Renal pelvis (tissue), 4 donors: ENCODE measurements around the gene PLEKHH3. TPM values are rescaled to one million over a fixed set of nuclear protein-coding genes. Genes with fewer than 3 reads are reported as not detected.

Source experiments
- DNase-seq: peaks from one replicate; pipeline ENCODE4 v3.0.0-alpha.2; 2013
- polyA plus RNA-seq, 3 donors: library from polyadenylated mRNA; unstranded; fragments of 120-200 nt; gene quantifications; one replicate each; pipeline ENCODE4 v1.2.1, GENCODE V29; 2013; ENCODE audit not compliant: insufficient read length in 3 of 3

Gene PLEKHH3
- polyA plus RNA-seq, 3 donors, result 17.5 to 20.2 (median 19.9) TPM

DNA sequence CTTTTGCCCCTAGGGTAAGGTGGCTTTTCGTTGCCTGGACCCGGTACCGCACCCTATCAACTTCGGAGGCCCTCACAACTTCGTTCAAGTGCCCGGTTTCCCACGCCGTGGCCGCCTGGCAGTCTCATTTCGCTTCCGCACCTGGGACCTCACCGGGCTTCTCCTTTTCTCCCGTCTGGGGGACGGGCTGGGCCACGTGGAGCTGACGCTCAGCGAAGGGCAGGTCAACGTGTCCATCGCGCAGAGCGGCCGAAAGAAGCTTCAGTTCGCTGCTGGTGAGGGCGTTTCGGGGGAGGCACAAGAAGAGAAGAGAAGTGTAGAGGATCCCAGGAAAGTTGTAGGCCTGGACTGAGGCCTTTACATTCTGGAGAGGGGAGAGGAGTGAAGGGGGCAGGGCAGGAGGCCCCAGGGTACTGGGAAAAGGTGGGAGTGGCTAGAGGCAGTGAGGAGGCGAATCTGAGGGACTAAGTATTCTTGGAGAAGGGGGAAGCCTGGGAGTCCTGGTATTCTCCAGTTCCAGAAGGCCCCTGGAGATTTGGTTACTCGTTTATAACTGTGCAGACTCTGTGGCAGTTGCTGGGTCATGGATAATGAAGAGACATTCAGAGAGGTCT is 11.0 kb upstream of the PLEKHH3 start:
- no peak for DNase-seq

DNA sequence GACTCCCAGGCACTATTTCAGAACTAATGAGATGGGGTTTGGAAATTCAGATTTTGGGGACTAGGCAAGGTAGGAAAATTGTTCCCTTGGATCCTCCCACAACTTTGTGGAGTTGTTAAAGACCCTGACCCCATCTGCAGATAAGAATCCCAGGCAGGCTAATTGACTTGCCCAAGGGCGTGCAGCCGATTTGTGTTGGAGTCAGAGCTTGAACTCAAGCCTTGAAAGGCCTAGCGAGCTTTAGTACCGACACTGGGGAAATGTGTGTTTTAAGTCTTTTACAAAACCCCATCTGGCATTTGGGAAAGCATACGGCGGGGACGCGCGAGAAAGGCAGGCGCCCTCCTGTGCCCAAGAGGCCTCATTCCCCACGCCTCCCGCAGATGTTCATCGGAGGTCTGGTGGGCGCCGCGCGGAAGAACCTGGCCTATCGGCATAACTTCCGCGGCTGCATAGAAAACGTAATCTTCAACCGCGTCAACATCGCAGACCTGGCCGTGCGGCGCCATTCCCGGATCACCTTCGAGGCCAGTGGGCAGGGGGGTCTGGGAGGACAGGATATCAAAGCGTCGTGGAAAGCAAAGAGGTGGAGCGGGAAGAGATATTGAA is 9.8 kb upstream of the PLEKHH3 start:
- DNase-seq, result no peak

DNA sequence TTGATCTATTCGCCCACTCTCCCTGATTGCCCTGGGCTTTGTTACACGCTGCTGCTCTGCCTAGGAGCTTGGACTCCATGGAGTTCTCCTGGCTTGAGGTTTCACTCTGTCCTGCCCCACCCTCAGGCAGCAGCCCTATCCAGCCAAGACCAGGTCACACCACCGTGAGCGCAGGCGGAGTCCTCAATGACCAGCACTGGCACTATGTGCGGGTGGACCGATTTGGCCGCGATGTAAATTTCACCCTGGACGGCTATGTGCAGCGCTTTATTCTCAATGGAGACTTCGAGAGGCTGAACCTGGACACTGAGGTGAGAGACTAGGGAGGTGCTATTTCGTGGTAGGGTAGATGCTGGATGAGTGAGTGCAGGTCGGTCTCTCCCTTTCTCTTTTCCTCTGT is 9.0 kb upstream of the PLEKHH3 start:
- DNase-seq, result no peak

DNA sequence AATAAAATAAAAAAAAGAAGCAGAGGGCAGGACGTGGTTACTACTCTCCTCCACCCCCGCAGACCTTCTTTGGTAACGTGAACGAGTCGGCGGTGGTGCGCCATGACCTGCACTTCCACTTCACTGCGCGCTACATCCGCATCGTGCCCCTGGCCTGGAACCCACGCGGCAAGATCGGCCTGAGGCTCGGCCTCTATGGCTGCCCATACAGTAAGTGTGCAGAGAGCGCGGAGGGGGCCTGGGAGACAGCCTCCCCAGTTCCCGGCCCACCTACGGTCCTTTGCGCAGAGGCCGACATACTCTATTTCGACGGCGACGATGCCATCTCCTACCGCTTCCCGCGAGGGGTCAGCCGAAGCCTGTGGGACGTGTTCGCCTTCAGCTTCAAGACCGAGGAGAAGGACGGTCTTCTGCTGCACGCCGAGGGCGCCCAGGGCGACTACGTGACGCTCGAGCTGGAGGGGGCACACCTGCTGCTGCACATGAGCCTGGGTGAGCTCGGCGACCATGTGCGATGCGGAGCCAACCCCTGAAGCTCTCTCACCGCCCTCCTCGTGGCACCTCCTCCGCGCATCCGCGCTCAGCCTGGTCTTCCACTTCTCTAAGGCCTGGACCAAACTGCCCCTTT is 8.2 kb upstream of the PLEKHH3 start:
- no peak for DNase-seq

DNA sequence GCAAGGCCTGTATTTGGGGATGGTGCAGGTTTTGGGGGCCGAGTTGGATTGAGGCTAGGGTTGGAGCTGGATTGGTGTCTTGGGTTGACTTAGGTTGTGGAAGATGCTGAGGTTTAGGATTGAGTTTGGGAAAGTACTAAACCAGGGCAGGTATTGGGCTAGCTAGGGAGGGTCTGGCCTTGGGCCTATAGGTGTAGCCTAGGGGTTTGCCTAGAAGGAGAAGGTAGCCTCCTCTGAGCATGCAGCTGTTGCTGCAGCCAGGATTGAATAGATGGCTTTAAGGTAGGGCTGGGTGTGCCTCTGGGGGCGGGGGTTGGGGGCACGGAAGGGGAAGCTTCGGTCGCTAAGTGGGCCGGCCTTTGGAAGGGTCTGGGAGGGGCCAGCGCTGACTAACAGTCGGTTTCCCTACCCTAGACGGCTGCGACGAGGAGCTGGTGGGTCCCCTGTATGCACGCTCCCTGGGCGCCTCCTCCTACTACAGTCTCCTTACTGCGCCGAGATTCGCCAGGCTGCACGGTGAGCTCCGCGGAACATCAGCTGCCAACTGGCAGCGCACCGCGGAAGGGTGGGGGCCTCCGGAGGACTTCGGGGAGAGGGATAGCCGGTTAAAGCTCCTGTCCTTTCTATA is 6.7 kb upstream of the PLEKHH3 start:
- no peak for DNase-seq

DNA sequence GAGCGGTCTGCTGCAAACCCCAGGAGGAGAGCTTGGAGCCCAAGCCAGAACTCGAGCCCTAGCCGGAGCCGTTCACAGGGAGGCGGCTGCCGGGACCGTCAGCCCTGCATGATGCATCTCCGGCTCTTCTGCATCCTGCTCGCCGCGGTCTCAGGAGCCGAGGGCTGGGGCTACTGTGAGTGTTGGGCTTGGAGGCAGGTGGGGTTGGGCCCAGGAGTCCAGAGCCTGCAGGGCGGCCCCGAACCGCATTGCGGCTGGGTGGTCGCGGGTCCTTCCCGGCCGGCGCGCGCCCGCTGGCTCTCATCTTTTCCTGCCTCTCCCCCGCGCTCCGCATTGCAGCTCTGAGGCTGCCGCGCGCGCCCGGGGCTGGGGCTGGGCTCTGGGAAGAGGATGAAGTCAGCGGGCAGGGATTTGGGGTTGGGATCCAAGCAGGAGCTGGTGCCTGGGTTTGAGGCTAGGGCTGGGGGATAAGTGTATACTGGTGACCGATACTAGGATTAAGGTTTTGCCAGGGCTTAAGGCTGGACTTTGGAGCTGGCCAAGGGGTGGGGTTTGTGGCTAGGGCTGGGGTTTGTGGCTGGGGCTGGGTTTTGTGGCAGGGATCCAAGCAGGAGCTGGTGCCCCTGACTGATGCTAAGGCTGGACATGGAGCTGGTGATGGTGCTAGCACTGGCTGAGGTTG is 6.1 kb upstream of the PLEKHH3 start:
- DNase-seq, result no peak

DNA sequence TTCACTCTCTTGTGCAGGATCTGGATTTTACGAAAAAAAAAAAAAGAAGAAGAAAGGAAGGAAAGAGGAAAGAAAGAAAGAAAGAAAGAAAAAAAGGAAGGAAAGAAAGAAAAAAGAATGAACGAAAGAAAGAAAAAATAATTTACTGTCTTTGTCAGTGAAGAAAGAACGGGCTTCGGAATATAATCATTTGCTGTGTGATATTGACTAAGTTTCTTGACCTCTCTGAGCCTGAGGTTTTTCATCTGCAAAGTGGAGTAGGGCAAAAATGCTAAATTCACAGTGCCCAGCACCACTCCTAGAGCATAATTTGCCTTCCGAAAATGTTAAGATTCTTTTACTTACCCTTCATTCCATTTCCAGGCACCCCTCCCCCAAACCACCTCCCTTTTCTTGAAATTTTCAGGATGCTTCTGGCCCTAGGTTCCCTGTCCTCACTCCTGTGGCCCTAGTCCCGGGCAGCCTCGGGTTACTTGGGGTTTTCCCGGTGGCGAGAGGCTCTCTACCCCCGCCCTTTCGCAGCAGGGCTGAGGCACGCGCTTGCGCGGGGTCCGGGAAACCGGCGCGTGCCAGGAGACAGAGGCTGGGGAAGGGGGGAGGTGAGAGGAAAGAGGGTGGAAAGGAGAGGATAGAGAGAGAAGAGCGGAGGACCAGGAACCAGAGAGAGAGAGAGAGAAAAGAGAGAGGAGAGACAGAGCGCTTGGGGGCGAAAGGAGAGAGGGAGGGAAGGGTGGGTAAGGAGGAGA is 5.4 kb upstream of the PLEKHH3 start, which contains the start of gene CNTNAP1:
TSS of gene CNTNAP1 (plus strand) at position 556 of the 746 bp plus-strand sequence. CDS start 299 bp downstream, outside the sequence.
- no peak for DNase-seq

DNA sequence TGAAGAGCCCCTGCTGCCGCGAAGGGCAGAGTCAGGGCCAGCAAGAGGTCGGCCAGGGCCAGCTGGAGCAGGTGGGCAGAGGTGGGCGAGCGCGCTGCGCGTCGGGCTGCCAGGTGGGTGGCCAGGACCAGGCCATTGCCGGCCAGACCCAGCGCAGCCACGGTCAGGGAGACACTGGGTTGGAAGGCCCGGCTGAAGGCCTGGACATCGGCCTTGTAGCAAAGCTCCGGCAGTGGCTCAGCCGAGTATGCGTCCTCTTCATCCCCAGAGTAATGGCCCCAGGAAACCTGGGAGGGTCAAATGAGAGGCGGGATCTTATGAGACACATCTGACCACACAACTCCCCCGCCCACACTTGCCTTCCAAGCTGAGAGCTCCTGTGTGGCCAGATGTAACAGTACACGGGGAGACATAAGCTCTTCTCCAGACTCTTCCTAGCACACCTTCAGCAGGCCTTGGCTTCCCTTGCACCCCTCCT is 3.6 kb upstream of the PLEKHH3 start:
- DNase-seq, result no peak

DNA sequence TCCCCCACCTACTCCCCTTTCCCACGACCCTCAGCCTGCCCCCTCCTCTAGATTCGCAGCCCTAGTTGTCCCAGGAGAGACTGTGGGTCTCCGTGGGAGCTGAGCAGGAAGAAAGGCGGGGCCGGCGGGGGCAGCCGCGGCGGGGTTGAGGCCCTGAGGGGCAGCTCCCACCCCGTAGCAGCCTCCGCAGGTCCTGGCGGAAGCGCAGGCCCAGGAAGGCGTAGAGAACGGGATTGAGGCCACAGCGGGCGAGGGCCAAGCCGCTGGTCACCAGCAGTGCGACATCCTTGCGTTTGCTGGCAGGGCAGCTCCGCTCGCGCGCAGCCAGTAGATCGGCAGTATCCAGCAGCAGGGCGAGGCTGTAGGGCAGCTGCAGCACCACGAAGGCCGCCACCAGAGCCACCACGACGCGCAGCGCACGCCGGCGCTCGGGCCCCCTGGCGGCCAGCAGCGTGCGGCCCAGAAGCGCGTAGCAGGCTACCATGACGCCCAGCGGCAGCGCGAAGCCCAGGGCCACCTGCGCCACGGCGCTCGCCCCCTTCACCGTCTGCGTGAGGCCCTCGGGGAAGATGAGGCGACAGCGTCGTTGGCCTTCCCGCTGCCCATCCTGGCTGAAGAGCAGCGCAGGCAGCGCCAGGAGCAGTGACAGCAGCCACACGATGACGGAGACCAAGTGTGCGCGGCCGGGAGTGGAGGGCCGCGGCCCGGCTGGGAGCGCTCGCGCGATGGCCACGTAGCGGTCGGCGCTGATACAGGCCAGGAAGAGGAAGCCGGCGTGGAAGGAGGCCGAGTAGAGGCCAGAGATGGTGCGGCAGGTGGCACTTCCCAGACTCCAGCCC is 2.9 kb upstream of the PLEKHH3 start:
- no peak for DNase-seq

DNA sequence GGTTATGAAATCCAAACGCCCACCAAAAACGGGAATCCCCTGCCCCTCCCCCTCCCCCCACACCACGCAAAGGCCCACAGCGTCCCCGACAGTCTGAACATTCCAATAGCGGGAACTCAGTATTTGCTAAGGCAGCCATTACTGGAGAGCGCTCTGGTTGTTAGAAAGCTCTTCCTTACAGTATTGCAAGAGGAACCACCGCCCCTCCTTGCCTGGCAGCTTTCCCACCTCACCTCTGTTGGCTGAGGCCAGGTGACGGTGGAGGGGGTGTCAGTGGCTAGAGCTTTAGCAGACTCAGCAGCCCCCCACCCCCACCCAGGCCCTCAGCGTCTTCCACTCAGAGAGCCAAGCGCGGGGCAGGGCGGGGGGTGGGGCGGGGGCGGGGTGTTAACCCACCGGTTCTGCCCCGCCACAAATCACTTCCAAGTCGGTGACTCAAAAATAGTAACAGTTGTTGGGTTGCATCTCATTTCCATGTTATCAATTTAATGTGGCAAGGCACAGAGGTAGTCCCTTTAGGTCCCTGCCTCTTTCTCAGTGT is 2.2 kb upstream of the PLEKHH3 start:
- DNase-seq, result no peak

DNA sequence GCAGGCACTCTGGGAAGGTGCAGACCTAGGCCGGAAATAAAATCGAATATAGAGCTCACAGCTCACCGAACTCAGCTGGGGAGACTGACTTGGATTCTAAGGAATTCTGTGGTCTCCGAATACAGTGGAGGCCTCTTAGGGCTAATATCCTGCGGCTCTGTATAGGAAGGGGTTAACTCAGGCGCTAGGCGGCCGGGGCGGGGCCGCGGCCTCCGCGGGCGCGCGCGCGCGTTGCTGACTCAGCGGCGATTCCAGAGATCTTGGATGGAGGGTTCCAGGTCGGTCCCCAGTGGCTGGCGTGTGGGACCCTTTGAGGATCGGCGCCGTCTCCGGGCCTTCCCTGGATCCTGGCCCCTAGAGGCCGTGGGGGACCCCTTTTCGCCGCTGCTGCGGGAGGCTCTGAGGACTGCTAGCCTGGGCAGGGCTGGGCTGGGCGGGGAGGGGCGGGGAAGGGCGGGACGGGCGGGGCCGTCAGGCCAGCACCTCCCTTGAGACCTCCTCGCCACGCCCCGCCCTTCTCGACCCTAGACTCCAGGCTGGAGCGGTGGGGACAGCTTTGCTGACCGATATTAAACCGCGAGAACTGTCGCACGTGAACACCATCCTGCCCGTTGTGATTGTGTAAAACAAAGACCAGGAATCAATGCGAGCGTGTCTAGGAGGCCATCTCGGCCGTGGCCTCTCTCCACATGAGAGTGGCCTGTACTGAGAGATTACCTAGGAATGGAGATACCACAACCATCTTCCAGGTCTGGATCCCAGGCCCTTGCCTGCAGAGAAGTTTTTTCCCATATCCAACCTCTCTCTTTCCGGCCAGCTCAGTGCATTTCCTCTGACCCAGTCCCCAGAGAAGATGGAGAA is 1.4 kb upstream of the PLEKHH3 start:
- no peak for DNase-seq

DNA sequence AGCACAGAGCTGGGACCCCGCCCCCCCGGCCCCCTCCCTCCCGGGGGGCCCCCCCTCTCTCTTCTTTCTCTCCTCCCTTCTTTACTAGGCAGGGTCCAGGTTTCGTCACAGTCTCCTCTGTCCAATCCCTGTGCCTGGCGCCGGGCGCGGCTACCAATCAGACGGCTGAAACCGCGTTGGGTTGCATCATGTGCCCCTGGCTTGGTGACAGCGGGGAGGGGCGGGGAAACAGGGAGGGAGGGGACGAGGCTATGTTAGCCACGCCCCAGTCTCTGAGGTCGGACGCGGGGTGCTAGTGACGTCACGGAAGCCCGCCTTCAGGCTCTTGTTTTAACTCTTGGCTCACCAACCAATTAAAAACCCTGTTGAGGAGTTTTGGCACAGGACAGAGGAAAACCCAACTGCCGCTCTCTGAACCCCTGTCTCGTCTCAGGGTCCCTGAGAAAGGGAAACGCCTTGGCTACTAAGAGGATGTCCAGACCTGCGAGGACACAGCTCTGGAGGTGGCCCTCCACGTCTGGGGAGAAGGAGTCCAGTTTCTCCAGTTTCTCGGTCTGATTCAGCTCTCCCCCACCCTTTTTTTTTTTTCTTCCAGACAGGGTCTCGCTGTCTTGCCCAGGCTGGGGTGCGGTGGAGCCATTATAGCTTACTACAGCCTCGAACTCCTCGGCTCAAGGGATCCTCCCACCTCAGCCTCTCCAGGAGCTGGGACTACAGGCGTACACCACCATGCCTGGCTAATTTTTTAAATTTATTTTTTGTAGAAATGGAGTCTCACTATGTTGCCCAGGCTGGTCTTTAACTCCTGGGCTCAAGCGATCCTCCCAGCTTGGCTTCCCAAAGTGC is 441 bp upstream of the PLEKHH3 start:
- peak; percentile 100 for DNase-seq

DNA sequence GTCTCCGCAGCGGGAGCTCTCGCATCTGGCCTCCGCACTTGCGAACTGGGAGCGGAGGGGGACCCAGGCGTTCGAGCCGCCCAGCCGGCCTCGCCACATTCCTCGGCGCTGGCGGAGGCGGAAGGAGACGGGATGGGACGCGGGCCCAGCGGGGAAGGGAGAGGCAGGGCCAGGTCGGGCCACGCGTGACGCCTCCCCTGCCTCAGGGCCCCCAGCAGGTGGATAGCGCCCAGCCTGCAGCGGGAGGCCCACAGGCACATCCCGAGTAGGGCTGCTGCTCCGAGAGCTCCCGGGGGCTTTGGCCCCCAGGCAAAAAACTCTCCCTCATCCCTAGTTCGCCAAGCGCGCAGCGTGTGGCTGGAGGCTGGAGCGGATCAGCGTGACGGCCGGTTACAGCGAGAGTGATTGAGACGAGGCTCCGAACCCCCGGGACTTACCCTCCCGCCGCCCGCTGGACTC is 800 bp downstream of the PLEKHH3 start:
- DNase-seq, result no peak

DNA sequence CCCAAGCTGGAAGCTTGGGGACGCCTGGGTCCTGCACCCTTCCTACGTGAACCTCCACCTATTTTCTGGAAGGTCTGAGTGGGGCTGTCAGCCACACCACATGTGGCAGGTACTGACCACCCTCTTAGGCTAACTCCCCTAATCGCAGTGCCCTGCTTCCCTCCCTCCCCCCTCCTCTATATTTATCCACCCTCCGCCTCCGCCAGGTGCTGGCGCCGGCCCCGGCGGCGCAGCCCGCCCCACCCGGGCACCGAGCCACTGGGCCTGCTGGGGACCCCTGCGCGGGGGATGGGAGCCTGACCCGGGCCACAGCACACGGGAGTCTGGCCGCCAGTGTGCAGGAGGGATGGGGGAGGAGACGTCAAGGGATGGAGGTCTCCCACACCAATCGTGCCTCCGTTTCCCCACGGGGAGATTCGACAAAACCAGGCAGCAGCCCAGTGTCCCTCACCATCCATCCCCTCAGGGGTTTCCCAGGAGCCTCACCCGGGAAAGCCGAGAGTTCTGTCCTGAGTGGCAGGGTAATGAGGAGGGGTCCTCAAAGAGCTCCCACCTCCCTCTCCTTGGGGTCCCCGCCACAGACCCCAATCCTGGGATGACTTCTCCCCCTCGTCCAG is 1.3 kb downstream of the PLEKHH3 start:
- no peak for DNase-seq

DNA sequence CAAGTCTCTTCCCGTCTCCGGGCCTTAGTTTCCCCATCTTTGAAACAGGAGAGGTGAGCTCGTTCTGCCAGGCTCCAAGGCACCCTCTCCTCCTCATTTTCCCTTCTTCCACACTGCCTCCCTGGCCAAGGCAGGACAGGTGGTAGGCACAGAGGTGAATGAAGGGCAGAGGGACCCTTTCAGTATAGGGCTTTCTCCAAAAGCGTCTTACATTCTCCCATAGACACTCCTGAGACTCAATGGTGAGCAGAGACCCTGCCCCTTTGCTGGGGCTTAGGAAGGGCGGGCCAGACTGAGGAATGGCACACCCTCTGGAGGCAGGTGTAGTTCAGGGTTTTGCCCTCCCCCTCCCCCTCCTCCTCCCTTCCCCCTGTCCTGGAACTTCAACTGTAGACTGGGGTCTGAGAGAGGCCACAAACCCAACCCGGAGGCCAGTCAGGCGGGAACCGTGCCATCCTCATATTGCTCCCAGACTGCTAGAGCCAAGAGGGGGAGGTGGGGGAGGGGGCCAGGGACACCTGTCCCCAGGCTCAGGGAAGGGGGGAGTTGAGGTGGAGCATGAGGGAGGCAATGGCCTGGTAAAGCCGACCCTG is 1.9 kb downstream of the PLEKHH3 start:
- DNase-seq, result no peak

DNA sequence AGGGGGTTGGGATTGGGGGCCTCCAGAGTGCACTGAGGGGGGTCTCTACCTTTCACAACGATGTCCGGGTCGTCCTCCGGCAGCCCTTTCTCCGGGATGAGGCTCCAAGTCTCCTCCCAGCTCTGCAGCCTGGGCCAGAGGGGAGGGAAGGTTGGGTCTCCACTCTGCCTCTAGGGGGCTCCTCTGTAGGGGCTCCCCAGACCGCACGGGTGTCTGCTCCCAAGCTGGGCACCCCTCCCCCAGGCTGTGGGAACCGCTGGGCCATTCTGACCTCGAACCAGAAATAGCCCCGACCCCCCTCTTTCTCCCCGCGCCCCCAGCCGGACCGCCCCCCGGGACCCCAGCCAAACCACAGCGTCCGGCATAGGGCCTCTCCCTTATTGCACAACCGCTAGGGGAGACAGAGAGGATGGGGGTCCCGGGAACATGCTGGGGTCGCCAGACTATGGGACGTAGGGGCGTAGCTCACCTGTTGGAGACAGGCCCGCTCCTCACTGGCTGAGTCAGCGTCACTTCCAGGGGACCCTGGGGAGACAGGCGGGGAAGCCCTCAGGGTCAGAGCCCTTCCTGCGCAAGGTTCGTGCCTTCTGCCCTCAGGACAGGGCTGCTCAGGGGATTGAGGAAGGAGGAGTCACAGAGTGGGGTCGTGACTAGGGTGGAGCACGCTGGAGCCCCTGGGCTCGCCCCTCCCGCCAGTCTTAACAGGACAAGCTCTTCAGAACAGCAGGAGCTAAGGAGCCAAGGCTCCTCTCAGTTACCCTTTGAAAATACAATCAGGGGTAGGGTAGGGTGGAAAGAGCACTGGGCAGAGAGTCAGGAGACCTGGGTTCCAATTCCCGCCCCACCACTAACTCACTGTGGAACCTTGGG is 2.7 kb downstream of the PLEKHH3 start:
- DNase-seq, result no peak
